Nephron progenitor cell (in vitro differentiated cells): ENCODE measurements around the gene EXOC1.

Source experiments
- DNase-seq: peaks from one replicate; pipeline ENCODE4 v3.0.0; 2021
- H3K27ac Mint-ChIP-seq: 2 replicates; pipeline ENCODE4 v1.8.0; 2021; ENCODE audit warnings: mild to moderate bottlenecking, moderate library complexity, mixed read lengths
- H3K27me3 Mint-ChIP-seq: 2 replicates; pipeline ENCODE4 v1.8.0; 2021; ENCODE audit warnings: mild to moderate bottlenecking, low read depth, mixed read lengths; ENCODE audit not compliant: poor library complexity
- H3K36me3 Mint-ChIP-seq: 2 replicates; pipeline ENCODE4 v1.8.0; 2021; ENCODE audit warnings: low read depth, mixed read lengths
- H3K4me1 Mint-ChIP-seq: 2 replicates; pipeline ENCODE4 v1.8.0; 2021; ENCODE audit warnings: mixed read lengths
- H3K4me3 Mint-ChIP-seq: 2 replicates; pipeline ENCODE4 v1.8.0; 2021; ENCODE audit warnings: mild to moderate bottlenecking, moderate library complexity, mixed read lengths
- H3K9me3 Mint-ChIP-seq: 2 replicates; pipeline ENCODE4 v1.8.0; 2021; ENCODE audit warnings: mild to moderate bottlenecking, moderate library complexity, mixed read lengths
- CTCF ChIP-seq: fragments of 200-600 bp; sonication (generic); IDR thresholded peaks from 2 replicates; pipeline ENCODE4 v1.5.0; 2021; ENCODE audit warnings: antibody characterized with exemption

The EXOC1 gene

GRCh38 chr4:55903577-55903976 lies 50.1 kb downstream of the EXOC1 start:
- Mint-ChIP-seq H3K4me1 (no peaks in the 10 kb centered on the region), H3K4me3 (no peak overlapping the region), H3K27me3 (no peaks in the 10 kb centered on the region), H3K9me3 (no peaks in the 10 kb centered on the region), H3K27ac (no peak overlapping the region), H3K36me3 (peaks cover 34% of the 10 kb centered on the region)
- no peak for TF ChIP-seq CTCF
- DNase-seq = no peak

GRCh38 chr4:55904576-55904975 lies 51.1 kb downstream of the EXOC1 start:
- peaks cover 34% of the 10 kb centered on the region for H3K36me3 Mint-ChIP-seq
- no peaks in the 10 kb centered on the region for H3K4me1 Mint-ChIP-seq
- H3K27me3 Mint-ChIP-seq = no peaks in the 10 kb centered on the region
- H3K9me3 Mint-ChIP-seq = no peaks in the 10 kb centered on the region
- H3K27ac Mint-ChIP-seq = no peak overlapping the region
- TF ChIP-seq CTCF = no peak
- DNase-seq = no peak
- no peak overlapping the region for H3K4me3 Mint-ChIP-seq

- no peak for TF ChIP-seq CTCF
- H3K27ac Mint-ChIP-seq = no peak overlapping the region
- no peaks in the 10 kb centered on the region for H3K27me3 Mint-ChIP-seq
- H3K4me1 Mint-ChIP-seq = no peaks in the 10 kb centered on the region
- no peak overlapping the region for H3K4me3 Mint-ChIP-seq
- DNase-seq = no peak
- H3K9me3 Mint-ChIP-seq = no peaks in the 10 kb centered on the region
- peaks cover 22% of the 10 kb centered on the region for H3K36me3 Mint-ChIP-seq
Measured at GRCh38 chr4:55906323-55906722, 52.9 kb downstream of the EXOC1 start.

- no peak overlapping the region for H3K27ac Mint-ChIP-seq
- peaks cover 2% of the 10 kb centered on the region for H3K27me3 Mint-ChIP-seq
- H3K4me1 Mint-ChIP-seq = no peaks in the 10 kb centered on the region
- DNase-seq = no peak
- peaks cover 22% of the 10 kb centered on the region for H3K36me3 Mint-ChIP-seq
- no peak overlapping the region for H3K4me3 Mint-ChIP-seq
- TF ChIP-seq CTCF = no peak
- H3K9me3 Mint-ChIP-seq = no peaks in the 10 kb centered on the region
Measured at GRCh38 chr4:55906989-55907388, 53.5 kb downstream of the EXOC1 start.

- H3K27me3 Mint-ChIP-seq = peaks cover 4% of the 10 kb centered on the region
- no peak for TF ChIP-seq CTCF
- H3K9me3 Mint-ChIP-seq = no peaks in the 10 kb centered on the region
- no peak for DNase-seq
- H3K27ac Mint-ChIP-seq = no peak overlapping the region
- H3K4me1 Mint-ChIP-seq = no peaks in the 10 kb centered on the region
- peaks cover 18% of the 10 kb centered on the region for H3K36me3 Mint-ChIP-seq
- H3K4me3 Mint-ChIP-seq = no peak overlapping the region
Measured at GRCh38 chr4:55907469-55907868, 54.0 kb downstream of the EXOC1 start.

- Mint-ChIP-seq H3K36me3 (peaks cover 9% of the 10 kb centered on the region), H3K27me3 (peaks cover 4% of the 10 kb centered on the region), H3K4me3 (no peak overlapping the region), H3K27ac (no peak overlapping the region), H3K4me1 (no peaks in the 10 kb centered on the region), H3K9me3 (peaks cover 4% of the 10 kb centered on the region)
- DNase-seq = no peak
- TF ChIP-seq CTCF = no peak
Measured at GRCh38 chr4:55910140-55910539, 56.7 kb downstream of the EXOC1 start.
